Testis (tissue), 2 donors: ENCODE measurements around the gene SCAP.

Source experiments
- POLR2A ChIP-seq: fragments of 450-650 bp; IDR thresholded peaks from one replicate; pipeline ENCODE4 v1.6.1; 2017; ENCODE audit warnings: antibody characterized with exemption, mild to moderate bottlenecking, moderate library complexity
- TF ChIP-seq, protein P1 (sequence below), 3 experiments: fragments of 450-650 bp in 2 of 3; fragments of 200-600 bp in 1 of 3; sonication (generic) in 1 of 3; IDR thresholded peaks; one replicate each; pipeline ENCODE4 v1.5.1; 2016 to 2019; ENCODE audit warnings: antibody characterized with exemption in 3 of 3, mild to moderate bottlenecking in 2 of 3, moderate library complexity in 1 of 3

DNA sequence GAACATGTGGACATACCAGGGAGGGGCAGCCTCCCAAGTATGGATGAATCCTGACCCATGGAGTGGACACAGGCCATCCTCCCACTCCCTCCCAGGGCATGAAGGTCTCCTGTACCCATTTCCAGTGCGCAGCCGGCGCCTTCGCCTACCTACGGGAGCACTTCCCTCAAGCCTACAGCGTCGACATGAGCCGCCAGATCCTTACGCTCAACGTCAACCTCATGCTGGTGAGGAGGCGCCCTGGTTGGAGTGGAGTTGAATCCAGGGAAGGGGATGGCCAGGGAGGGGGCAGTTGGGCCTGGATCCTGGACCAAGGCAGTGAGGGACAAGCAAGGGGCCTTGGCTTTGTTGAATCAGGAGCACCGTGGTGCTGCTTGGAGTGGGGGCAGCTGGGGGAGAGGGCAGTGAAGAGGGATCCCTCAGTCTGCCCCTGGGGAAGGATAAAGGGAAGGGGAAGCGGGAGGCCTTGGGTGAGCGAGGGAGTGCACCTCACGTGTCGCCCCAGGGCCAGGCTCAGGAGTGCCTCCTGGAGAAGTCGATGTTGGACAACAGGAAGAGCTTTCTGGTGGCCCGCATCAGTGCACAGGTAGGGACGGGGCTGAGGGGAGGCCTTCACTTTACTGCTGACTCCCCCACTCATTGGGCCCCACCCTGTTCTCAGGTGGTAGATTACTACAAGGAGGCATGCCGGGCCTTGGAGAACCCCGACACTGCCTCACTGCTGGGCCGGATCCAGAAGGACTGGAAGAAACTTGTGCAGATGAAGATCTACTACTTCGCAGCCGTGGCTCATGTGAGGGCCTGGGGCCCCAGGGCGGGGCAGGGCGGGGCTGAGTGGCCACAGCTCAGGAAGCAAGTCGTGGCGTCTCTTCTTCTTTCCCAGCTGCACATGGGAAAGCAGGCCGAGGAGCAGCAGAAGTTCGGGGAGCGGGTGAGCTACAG lies 69.7 kb downstream of the SCAP start:
- TF ChIP-seq, protein P1, sequence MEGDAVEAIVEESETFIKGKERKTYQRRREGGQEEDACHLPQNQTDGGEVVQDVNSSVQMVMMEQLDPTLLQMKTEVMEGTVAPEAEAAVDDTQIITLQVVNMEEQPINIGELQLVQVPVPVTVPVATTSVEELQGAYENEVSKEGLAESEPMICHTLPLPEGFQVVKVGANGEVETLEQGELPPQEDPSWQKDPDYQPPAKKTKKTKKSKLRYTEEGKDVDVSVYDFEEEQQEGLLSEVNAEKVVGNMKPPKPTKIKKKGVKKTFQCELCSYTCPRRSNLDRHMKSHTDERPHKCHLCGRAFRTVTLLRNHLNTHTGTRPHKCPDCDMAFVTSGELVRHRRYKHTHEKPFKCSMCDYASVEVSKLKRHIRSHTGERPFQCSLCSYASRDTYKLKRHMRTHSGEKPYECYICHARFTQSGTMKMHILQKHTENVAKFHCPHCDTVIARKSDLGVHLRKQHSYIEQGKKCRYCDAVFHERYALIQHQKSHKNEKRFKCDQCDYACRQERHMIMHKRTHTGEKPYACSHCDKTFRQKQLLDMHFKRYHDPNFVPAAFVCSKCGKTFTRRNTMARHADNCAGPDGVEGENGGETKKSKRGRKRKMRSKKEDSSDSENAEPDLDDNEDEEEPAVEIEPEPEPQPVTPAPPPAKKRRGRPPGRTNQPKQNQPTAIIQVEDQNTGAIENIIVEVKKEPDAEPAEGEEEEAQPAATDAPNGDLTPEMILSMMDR (IDR thresholded peaks at IDR 0.05), result no peak
- TF ChIP-seq POLR2A, result no peak
